Prostate gland (tissue), 2 donors: Measurements from ENCODE around the gene LSM4.

Experiments used
- POLR2A ChIP-seq: fragments of 450-650 bp; IDR thresholded peaks from one replicate; pipeline ENCODE4 v1.6.1; 2016; ENCODE audit warnings: antibody characterized with exemption, mild to moderate bottlenecking
- POLR2AphosphoS5 ChIP-seq: sonication (generic); formaldehyde crosslinking; IDR thresholded peaks from one replicate; pipeline ENCODE4 v1.6.1; 2017; ENCODE audit warnings: antibody characterized with exemption
- TF ChIP-seq, protein P1 (sequence below), 4 experiments: fragments of 200-600 bp in 2 of 4; fragments of 450-650 bp in 2 of 4; sonication (generic) in 2 of 4; IDR thresholded peaks; 1 replicate in 3 of 4; 2 replicates in 1 of 4; pipeline ENCODE4 v1.5.1; 2016 to 2019; ENCODE audit warnings: antibody characterized with exemption in 4 of 4, mild to moderate bottlenecking in 2 of 4, moderate library complexity in 2 of 4

DNA sequence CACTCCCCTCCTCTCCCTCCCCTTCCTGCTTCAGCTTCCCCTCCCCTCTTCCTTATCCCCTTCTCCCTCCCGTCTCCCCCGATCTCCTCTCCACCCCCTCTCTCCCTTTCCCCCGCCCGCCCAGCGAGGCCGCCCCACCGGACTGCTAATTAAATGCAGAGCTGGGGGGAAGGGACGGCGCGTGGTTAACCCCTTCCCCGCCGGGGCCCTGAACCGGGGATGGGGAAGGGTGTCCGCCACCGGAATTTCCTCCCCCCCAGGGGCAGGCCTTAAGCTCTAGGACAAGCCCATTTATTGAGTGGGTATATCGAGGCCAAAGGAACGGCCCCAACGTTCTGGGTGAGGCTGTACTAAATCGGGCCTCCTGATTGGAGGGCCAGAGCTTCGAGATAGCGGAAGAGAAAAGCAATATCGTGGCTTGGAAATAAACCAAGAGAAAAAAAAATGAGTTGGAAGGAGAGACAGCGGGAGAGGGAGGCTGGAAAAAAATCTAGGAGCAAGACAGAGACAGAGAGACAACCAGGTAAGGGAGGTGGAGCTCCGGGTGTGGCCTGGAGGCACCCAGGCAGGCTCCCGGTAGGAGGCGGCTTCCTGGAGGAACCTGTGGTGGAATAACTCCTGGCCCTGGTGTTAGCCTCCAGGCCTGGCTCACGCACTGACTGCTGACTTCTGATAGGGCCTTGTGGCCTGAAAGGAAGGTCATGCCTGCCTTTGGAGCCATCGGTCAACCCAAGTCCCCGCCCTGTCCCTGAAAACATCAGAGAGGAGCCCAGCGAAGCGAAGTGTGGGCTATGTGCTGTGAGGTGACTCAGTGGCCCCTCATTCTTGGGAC lies 29.9 kb downstream of the LSM4 start:
- TF ChIP-seq, protein P1, sequence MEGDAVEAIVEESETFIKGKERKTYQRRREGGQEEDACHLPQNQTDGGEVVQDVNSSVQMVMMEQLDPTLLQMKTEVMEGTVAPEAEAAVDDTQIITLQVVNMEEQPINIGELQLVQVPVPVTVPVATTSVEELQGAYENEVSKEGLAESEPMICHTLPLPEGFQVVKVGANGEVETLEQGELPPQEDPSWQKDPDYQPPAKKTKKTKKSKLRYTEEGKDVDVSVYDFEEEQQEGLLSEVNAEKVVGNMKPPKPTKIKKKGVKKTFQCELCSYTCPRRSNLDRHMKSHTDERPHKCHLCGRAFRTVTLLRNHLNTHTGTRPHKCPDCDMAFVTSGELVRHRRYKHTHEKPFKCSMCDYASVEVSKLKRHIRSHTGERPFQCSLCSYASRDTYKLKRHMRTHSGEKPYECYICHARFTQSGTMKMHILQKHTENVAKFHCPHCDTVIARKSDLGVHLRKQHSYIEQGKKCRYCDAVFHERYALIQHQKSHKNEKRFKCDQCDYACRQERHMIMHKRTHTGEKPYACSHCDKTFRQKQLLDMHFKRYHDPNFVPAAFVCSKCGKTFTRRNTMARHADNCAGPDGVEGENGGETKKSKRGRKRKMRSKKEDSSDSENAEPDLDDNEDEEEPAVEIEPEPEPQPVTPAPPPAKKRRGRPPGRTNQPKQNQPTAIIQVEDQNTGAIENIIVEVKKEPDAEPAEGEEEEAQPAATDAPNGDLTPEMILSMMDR (IDR thresholded peaks at IDR 0.05) = no peak
- no peak for TF ChIP-seq POLR2A
- no peak for TF ChIP-seq POLR2AphosphoS5
